Activated CD8-positive, alpha-beta memory T cell treated with anti-CD3 and anti-CD28 coated beads, Interleukin-2, amount 10 ng/mL, durations not matched to agents 7 days and 5 days (primary cell): Measurements from ENCODE around the gene UQCR11. TPM values are rescaled to one million over a fixed set of nuclear protein-coding genes. Genes with fewer than 3 reads are reported as not detected.

Experiments
- ATAC-seq: fragments of 150-1000 bp; cut with Tn5 transposase; one replicate; pipeline ENCODE4 v1.10.0; 2021; ENCODE audit warnings: moderate library complexity
- CTCF ChIA-PET: fragments of 350-600 bp; sonication (Branson Sonifier 250); formaldehyde crosslinking; loops from one replicate; lab custom pipeline; 2021; ENCODE audit warnings: antibody characterized with exemption; lab: Charles Lee
- DNase-seq: peaks from one replicate; pipeline ENCODE4 v3.0.0-alpha.2; 2020
- H3K27ac Mint-ChIP-seq: one replicate; pipeline ENCODE4 v1.8.0; 2021; ENCODE audit warnings: mild to moderate bottlenecking, mixed read lengths
- H3K27me3 Mint-ChIP-seq: one replicate; pipeline ENCODE4 v1.8.0; 2021; ENCODE audit warnings: mixed read lengths
- H3K36me3 Mint-ChIP-seq: one replicate; pipeline ENCODE4 v1.8.0; 2021; ENCODE audit warnings: mild to moderate bottlenecking, mixed read lengths
- H3K4me1 Mint-ChIP-seq: one replicate; pipeline ENCODE4 v1.8.0; 2021; ENCODE audit warnings: mixed read lengths
- H3K4me3 Mint-ChIP-seq: one replicate; pipeline ENCODE4 v1.8.0; 2021; ENCODE audit warnings: mild to moderate bottlenecking, moderate library complexity, mixed read lengths
- H3K9me3 Mint-ChIP-seq: one replicate; pipeline ENCODE4 v1.8.0; 2022; ENCODE audit warnings: low read depth, mixed read lengths
- total RNA-seq, 2 experiments: library from RNA; stranded (reverse); gene quantifications; one replicate each; pipeline ENCODE4 v1.2.3, GENCODE V29; 2021

The UQCR11 gene
- total RNA-seq, 2 experiments from 2014 or later = 192 to 196 TPM

- CTCF ChIA-PET = no interaction called here
- H3K4me3 Mint-ChIP-seq = no peak overlapping the region
- H3K36me3 Mint-ChIP-seq = peaks cover 10% of the 10 kb centered on the region
- H3K9me3 Mint-ChIP-seq = no peaks in the 10 kb centered on the region
- no peak overlapping the region for H3K27ac Mint-ChIP-seq
- DNase-seq = no peak
- no peaks in the 10 kb centered on the region for H3K27me3 Mint-ChIP-seq
- H3K4me1 Mint-ChIP-seq = no peaks in the 10 kb centered on the region
- no peak for ATAC-seq
These were observed 26.4 kb upstream of the UQCR11 start for GRCh38 chr19:1631557-1632100.

DNA sequence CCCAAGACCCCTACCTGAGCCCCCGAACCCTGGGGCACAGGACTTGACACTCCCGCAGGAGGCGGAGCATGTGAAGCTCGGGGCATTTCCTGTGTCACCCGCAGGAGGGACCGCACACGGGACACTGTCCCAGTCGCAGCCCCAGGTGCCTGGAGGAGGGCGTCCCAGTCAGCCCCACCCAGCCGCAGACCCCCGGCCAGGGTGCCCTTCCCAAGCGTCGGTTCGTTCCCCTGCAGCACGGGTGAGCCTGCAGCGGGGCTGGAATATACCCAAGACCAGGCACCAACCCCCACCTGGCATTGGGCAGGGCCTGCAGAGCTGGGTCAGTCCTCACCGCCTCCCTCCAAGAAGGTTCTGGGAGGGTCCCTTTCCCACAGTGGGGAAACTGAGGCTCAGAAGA is 25.5 kb upstream of the UQCR11 start:
- no peaks in the 10 kb centered on the region for H3K9me3 Mint-ChIP-seq
- CTCF ChIA-PET = no interaction called here
- DNase-seq (no peak), ATAC-seq (no peak)
- H3K4me3 Mint-ChIP-seq = no peak overlapping the region
- H3K36me3 Mint-ChIP-seq = peaks cover 8% of the 10 kb centered on the region
- H3K27me3 Mint-ChIP-seq = no peaks in the 10 kb centered on the region
- no peak overlapping the region for H3K27ac Mint-ChIP-seq
- H3K4me1 Mint-ChIP-seq = no peaks in the 10 kb centered on the region

- CTCF ChIA-PET = no interaction called here
These were observed 24.8 kb upstream of the UQCR11 start for GRCh38 chr19:1630012-1630411.

GRCh38 chr19:1629256-1629808 is 24.1 kb upstream of the UQCR11 start:
- Mint-ChIP-seq H3K36me3 (no peaks in the 10 kb centered on the region), H3K9me3 (no peaks in the 10 kb centered on the region), H3K4me1 (no peaks in the 10 kb centered on the region), H3K27me3 (no peaks in the 10 kb centered on the region), H3K27ac (no peak overlapping the region), H3K4me3 (no peak overlapping the region)
- CTCF ChIA-PET = no interaction called here
- no peak for ATAC-seq
- DNase-seq = no peak

More at GRCh38 chr19:1630012-1630411, 24.8 kb upstream of the UQCR11 start:
- DNase-seq (no peak), ATAC-seq (no peak)
- Mint-ChIP-seq H3K4me3 (no peak overlapping the region), H3K36me3 (no peaks in the 10 kb centered on the region), H3K27me3 (no peaks in the 10 kb centered on the region), H3K9me3 (no peaks in the 10 kb centered on the region), H3K27ac (no peak overlapping the region), H3K4me1 (no peaks in the 10 kb centered on the region)

DNA sequence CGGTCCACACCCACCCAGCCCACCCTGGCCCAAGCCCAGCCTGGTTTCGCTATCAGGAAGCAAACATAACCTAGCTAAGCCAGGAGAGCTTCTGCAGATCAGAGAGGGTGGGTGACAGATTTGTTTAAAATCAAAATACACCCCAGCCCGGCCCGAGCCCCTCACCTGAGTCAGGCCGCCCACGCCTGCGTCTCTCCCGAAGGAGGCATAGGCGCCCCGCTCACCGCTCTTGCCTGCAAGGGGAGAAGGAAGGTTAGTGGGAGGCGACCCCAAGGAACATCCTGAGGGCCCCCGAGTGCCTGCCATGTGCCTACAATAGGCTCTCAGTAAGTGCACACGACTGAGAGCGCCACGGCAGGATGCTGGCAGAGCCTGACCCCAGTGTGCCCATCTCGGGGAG is 21.9 kb upstream of the UQCR11 start:
- no peak for DNase-seq
- no peak overlapping the region for H3K4me3 Mint-ChIP-seq
- CTCF ChIA-PET = no interaction called here
- H3K36me3 Mint-ChIP-seq = no peaks in the 10 kb centered on the region
- no peak overlapping the region for H3K27ac Mint-ChIP-seq
- no peak for ATAC-seq
- H3K4me1 Mint-ChIP-seq = no peaks in the 10 kb centered on the region
- H3K27me3 Mint-ChIP-seq = no peaks in the 10 kb centered on the region
- no peaks in the 10 kb centered on the region for H3K9me3 Mint-ChIP-seq

DNA sequence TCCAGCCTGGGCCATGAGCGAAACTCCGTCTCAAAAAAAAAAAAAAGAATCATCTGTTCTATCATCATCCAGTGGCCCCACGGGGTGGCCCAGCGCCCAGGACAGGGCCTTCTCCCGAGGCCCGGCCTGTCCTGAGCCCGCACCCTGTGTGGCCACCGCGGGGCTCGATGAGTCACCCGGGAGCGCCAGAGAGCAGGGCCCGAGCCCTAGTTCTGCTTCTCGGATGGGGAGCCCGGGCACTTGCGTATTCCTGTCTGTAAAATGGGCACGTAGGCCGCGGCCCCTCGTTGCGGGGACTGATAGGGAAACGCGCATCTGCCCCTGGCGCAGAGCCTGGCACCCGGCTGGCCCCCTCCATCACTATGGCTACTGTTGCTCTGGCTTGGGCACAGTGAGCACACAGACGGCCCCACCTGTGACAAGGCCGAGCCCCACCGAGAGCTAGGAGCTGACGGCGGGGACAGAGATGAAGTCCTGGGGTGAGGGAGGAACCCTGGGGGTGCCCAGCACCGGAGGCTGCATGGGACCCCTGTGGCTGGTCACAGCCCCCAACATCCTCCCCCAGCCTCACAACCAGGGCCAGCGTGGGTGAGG is 21.3 kb upstream of the UQCR11 start:
- CTCF ChIA-PET = no interaction called here
- no peaks in the 10 kb centered on the region for H3K4me1 Mint-ChIP-seq
- DNase-seq = no peak

DNA sequence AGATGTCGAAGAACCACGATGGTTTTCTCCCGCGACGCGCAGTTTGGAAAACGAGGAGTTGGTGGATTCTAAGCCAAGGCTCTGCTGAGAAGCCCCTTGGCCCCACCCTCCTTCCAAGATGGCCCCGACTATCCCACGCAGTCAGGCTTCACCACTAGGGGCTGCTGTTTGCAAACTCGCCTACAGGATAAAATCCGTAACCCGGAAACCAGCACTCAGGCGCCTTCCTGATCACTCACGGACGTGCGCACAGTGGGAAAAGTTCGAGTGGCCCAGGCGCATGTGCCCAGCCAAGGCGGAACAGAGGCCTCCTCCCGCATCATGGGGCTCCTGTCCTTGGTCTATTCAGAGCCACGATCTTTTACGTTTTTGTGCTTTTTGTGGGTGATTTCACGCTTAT is 19.2 kb upstream of the UQCR11 start:
- peak; percentile 52 for DNase-seq
- Mint-ChIP-seq H3K36me3 (no peaks in the 10 kb centered on the region), H3K4me3 (no peak overlapping the region), H3K27ac (no peak overlapping the region), H3K27me3 (no peaks in the 10 kb centered on the region), H3K4me1 (no peaks in the 10 kb centered on the region), H3K9me3 (no peaks in the 10 kb centered on the region)
- CTCF ChIA-PET = interaction anchor here (0.9 kb wide), 1 partner anchor 48 kb away, joined by 4 read pairs; no protein-coding TSS in a partner anchor
- peak; percentile 71 for ATAC-seq

More for the DNA sequence above, 21.3 kb upstream of the UQCR11 start:
- Mint-ChIP-seq H3K4me3 (no peak overlapping the region), H3K9me3 (no peaks in the 10 kb centered on the region), H3K27ac (no peak overlapping the region), H3K36me3 (no peaks in the 10 kb centered on the region), H3K27me3 (no peaks in the 10 kb centered on the region)
- ATAC-seq = no peak

DNA sequence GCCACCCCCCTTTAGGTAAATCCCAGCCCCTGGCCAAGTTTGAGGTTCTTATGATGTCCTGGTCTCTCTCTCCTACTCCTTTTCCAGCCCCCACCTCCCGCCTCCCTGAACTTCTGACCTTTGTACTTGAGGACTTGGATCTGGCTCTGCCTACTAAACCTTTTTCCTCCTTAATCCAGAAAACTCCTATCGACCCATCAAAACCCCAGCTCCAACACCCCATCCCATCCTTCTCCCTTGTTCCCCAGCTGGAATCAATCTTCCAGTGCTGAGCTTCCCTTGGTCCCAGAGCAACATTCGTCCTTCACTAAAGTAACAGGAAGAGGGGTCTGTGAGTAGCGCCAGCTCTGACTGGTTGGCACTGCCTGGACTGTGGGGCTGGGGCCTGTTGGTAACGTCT is 17.3 kb upstream of the UQCR11 start:
- no peaks in the 10 kb centered on the region for H3K27me3 Mint-ChIP-seq
- DNase-seq = no peak
- H3K4me3 Mint-ChIP-seq = no peak overlapping the region
- ATAC-seq = no peak
- no peak overlapping the region for H3K27ac Mint-ChIP-seq
- H3K9me3 Mint-ChIP-seq = no peaks in the 10 kb centered on the region
- no peaks in the 10 kb centered on the region for H3K4me1 Mint-ChIP-seq
- H3K36me3 Mint-ChIP-seq = no peaks in the 10 kb centered on the region
- CTCF ChIA-PET = interaction anchor here (1.2 kb wide), 1 partner anchor 76 kb away, joined by 5 read pairs; no protein-coding TSS in a partner anchor

DNA sequence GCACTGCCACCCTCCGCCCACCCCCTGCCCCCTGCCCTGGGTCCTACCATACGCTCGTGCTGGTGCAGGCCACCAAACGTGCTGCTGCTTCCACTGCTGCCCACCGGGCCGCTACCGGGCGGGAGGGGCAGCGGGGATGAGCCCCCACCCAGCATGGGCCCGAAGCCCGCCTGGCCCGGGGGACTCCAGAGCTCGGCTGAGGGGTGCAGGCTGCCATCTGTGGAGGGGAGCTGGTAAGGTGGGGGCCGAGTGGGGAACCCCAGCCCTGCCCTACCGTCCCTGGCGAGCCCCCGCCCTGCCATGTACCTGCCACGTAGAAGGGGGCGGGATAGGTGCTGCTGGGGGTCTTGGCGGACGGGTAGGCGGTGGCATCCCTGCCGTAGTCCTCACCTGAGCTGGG is 16.7 kb upstream of the UQCR11 start:
- no peak overlapping the region for H3K27ac Mint-ChIP-seq
- peaks cover 2% of the 10 kb centered on the region for H3K4me1 Mint-ChIP-seq
- no peak for DNase-seq
- no peaks in the 10 kb centered on the region for H3K36me3 Mint-ChIP-seq
- CTCF ChIA-PET = interaction anchor here (1.2 kb wide), 1 partner anchor 76 kb away, joined by 5 read pairs; no protein-coding TSS in a partner anchor
- H3K9me3 Mint-ChIP-seq = no peaks in the 10 kb centered on the region
- no peak for ATAC-seq
- H3K27me3 Mint-ChIP-seq = no peaks in the 10 kb centered on the region
- no peak overlapping the region for H3K4me3 Mint-ChIP-seq

- Mint-ChIP-seq H3K4me1 (peaks cover 5% of the 10 kb centered on the region), H3K9me3 (no peaks in the 10 kb centered on the region), H3K4me3 (no peak overlapping the region), H3K36me3 (peaks cover 3% of the 10 kb centered on the region), H3K27me3 (no peaks in the 10 kb centered on the region), H3K27ac (no peak overlapping the region)
- no peak for ATAC-seq
- DNase-seq = no peak
- CTCF ChIA-PET = no interaction called here
These were observed 16.3 kb upstream of the UQCR11 start for GRCh38 chr19:1621574-1621973.

DNA sequence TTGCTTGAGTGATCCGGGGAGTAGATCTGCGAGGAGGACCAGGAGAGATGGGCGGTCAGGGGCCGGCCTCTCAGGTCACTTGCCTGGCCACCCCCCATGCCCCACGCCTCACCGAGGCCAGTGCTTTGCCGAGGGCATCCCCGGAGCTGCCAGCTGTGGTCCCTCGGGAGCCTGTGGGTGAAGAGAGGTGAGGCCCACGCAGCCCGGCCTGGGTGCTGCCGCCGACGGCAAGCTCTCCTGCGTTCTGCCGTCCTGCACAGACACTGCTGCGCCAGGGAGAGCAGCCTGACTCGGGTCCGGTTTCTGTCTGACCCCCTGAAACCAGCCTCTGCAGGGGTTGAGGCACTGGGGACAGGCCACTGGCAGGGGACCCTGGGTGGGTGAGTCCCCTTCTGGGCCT is 15.8 kb upstream of the UQCR11 start:
- no peak overlapping the region for H3K27ac Mint-ChIP-seq
- H3K27me3 Mint-ChIP-seq = no peaks in the 10 kb centered on the region
- H3K9me3 Mint-ChIP-seq = no peaks in the 10 kb centered on the region
- CTCF ChIA-PET = no interaction called here
- H3K4me3 Mint-ChIP-seq = no peak overlapping the region
- no peak for DNase-seq
- H3K4me1 Mint-ChIP-seq = peaks cover 5% of the 10 kb centered on the region
- peaks cover 6% of the 10 kb centered on the region for H3K36me3 Mint-ChIP-seq
- ATAC-seq = no peak

DNA sequence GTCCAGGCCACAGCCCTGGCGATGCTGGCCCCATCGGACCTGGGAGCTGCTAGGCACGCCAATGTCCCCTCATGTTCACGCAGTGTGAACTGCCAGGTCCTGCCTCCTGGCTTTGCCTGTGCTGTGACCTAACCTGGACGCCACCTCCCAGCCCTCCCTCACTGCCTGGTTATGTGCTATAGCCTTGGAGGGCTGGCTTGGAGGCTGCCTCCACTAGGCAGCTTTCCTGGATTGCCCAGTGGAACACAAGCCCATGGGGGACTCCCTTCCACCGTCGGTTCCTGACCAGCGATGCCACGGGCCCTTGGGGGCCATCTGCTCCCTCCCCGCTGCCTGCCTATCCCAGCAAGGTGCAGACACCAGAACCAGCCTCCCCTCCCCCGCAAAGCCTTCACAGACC is 15.2 kb upstream of the UQCR11 start:
- ATAC-seq (no peak), DNase-seq (no peak)
- CTCF ChIA-PET = no interaction called here
- Mint-ChIP-seq H3K27ac (no peak overlapping the region), H3K27me3 (no peaks in the 10 kb centered on the region), H3K36me3 (peaks cover 11% of the 10 kb centered on the region), H3K4me1 (peaks cover 5% of the 10 kb centered on the region), H3K9me3 (no peaks in the 10 kb centered on the region), H3K4me3 (no peak overlapping the region)

GRCh38 chr19:1619703-1620102 is 14.4 kb upstream of the UQCR11 start:
- peaks cover 5% of the 10 kb centered on the region for H3K4me1 Mint-ChIP-seq
- no peak overlapping the region for H3K27ac Mint-ChIP-seq
- H3K27me3 Mint-ChIP-seq = no peaks in the 10 kb centered on the region
- H3K36me3 Mint-ChIP-seq = peaks cover 14% of the 10 kb centered on the region
- no peak for ATAC-seq
- no peak for DNase-seq
- H3K4me3 Mint-ChIP-seq = no peak overlapping the region
- no peaks in the 10 kb centered on the region for H3K9me3 Mint-ChIP-seq
- CTCF ChIA-PET = interaction anchor here (0.8 kb wide), 1 partner anchor 29 kb away, joined by 4 read pairs; no protein-coding TSS in a partner anchor

- DNase-seq = no peak
- CTCF ChIA-PET = interaction anchor here (0.9 kb wide), 1 partner anchor 53 kb away, joined by 3 read pairs; no protein-coding TSS in a partner anchor
- no peaks in the 10 kb centered on the region for H3K27me3 Mint-ChIP-seq
- H3K27ac Mint-ChIP-seq = no peak overlapping the region
- no peak for ATAC-seq
- H3K36me3 Mint-ChIP-seq = peaks cover 17% of the 10 kb centered on the region
- no peak overlapping the region for H3K4me3 Mint-ChIP-seq
- H3K9me3 Mint-ChIP-seq = no peaks in the 10 kb centered on the region
- peaks cover 5% of the 10 kb centered on the region for H3K4me1 Mint-ChIP-seq
These were observed 13.8 kb upstream of the UQCR11 start for GRCh38 chr19:1619094-1619439.
